Measurements from ENCODE around the gene ACOT8. TPM values are rescaled to one million over a fixed set of nuclear protein-coding genes. Genes with fewer than 3 reads are reported as not detected.

ACOT8 gene
- total and polyA plus RNA-seq, 10 of the 15 experiments (the other 5 are each of a cell fraction or from before 2014, with no cell fraction given) = 5.1 to 47.9 (median 31.8) TPM

GRCh38 chr20:45860560-45861220 is 3.5 kb upstream of the ACOT8 start:
- Histone ChIP-seq H3K4me2 (ENCODE audit: control insufficient read depth, insufficient read depth) (no peak overlapping the region), H3K9me3 (replicated peaks; ENCODE audit: control insufficient read depth, insufficient read depth, low read length) (no peaks in the 10 kb centered on the region), H3K27me3 (replicated peaks in 1 of 2; ENCODE audit: control insufficient read depth in 2 of 2, insufficient read depth in 2 of 2, low read length in 1 of 2) (no peaks in the 10 kb centered on the region), H2AFZ (ENCODE audit: control insufficient read depth, low read depth, low read length) (no peak overlapping the region), H3K9ac (ENCODE audit: control insufficient read depth, insufficient read depth, low read length) (no peak overlapping the region), H3K79me2 (ENCODE audit: control insufficient read depth, insufficient read depth, low read length) (peaks cover 15% of the 10 kb centered on the region), H3K4me1 (ENCODE audit: control insufficient read depth, insufficient read depth, low read length) (peaks cover 8% of the 10 kb centered on the region), H3K36me3 (ENCODE audit: control insufficient read depth in 2 of 2, insufficient read depth in 2 of 2, low read length in 1 of 2) (no peaks in the 10 kb centered on the region), H3K4me3 (no peak overlapping the region), H4K20me1 (ENCODE audit: control insufficient read depth, insufficient read depth) (no peaks in the 10 kb centered on the region), H3K27ac (ENCODE audit: control insufficient read depth, insufficient read depth) (no peak overlapping the region)
- ChIA-PET POLR2A (interaction anchor here (1.5 kb wide), 2 partner anchors 30 to 74 kb away, joined by 3 to 4 read pairs; partner anchors contain the start of gene PCIF1), SMC1A (ENCODE audit: uncharacterized antibody, unreplicated experiment) (no interaction called here), RAD21 (ENCODE audit: unreplicated experiment) (no interaction called here), CTCF (interaction anchor here (1.4 kb wide), 1 partner anchor 109 kb away, joined by 3 read pairs; no protein-coding TSS in a partner anchor)
- no peak for TF ChIP-seq CHD1 (IDR thresholded peaks at IDR 0.05; ENCODE audit: low read depth, low read length)
- TF ChIP-seq FOXK2 (IDR thresholded peaks at IDR 0.05) = no peak
- no peak for TF ChIP-seq RB1 (IDR thresholded peaks at IDR 0.05; ENCODE audit: borderline replicate concordance)
- TF ChIP-seq HDGF (IDR thresholded peaks at IDR 0.05) = no peak
- no peak for TF ChIP-seq BRCA1 (IDR thresholded peaks at IDR 0.05; ENCODE audit: low read depth, low read length)
- in situ Hi-C loops (cut with MboI) = no loop called here
- intact Hi-C loops (cut with micrococcal nuclease; ENCODE audit: unreplicated experiment) = no loop called here
- WGBS (ENCODE audit: insufficient coverage, insufficient replicate concordance, low lambda C conversion rate, missing lambda C conversion rate) = 85% methylated on average over 7 of the region's 7 CpGs
- ATAC-seq (no peak), DNase-seq (ENCODE audit: low read depth, low spot score) (no peak), FAIRE-seq (no peak)
- BruUV-seq (replicated peaks) = no TSS peak

GRCh38 chr20:45859916-45860315 is 2.7 kb upstream of the ACOT8 start:
- WGBS (ENCODE audit: insufficient coverage, insufficient replicate concordance, low lambda C conversion rate, missing lambda C conversion rate) = 99% methylated on average over 5 of the region's 5 CpGs
- intact Hi-C loops (cut with micrococcal nuclease; ENCODE audit: unreplicated experiment) = loop anchor here (5.0 kb wide), 1 partner anchor 48 kb away; the partner anchor contains the start of gene UBE2C
- CTCF ChIA-PET = interaction anchor here (1.4 kb wide), 1 partner anchor 110 kb away, joined by 3 read pairs; no protein-coding TSS in a partner anchor

More at GRCh38 chr20:45859916-45860315, 2.7 kb upstream of the ACOT8 start:
- POLR2A ChIA-PET = interaction anchor here (1.5 kb wide), 2 partner anchors 30 to 74 kb away, joined by 3 to 4 read pairs; partner anchors contain the start of gene PCIF1
- Histone ChIP-seq H2AFZ (ENCODE audit: control insufficient read depth, low read depth, low read length) (no peak overlapping the region), H3K9ac (ENCODE audit: control insufficient read depth, insufficient read depth, low read length) (no peak overlapping the region), H4K20me1 (ENCODE audit: control insufficient read depth, insufficient read depth) (no peaks in the 10 kb centered on the region), H3K4me3 (no peak overlapping the region), H3K36me3 (ENCODE audit: control insufficient read depth in 2 of 2, insufficient read depth in 2 of 2, low read length in 1 of 2) (no peaks in the 10 kb centered on the region), H3K27me3 (replicated peaks in 1 of 2; ENCODE audit: control insufficient read depth in 2 of 2, insufficient read depth in 2 of 2, low read length in 1 of 2) (no peaks in the 10 kb centered on the region), H3K27ac (ENCODE audit: control insufficient read depth, insufficient read depth) (no peak overlapping the region), H3K9me3 (replicated peaks; ENCODE audit: control insufficient read depth, insufficient read depth, low read length) (no peaks in the 10 kb centered on the region), H3K4me2 (ENCODE audit: control insufficient read depth, insufficient read depth) (no peak overlapping the region), H3K79me2 (ENCODE audit: control insufficient read depth, insufficient read depth, low read length) (peaks cover 19% of the 10 kb centered on the region), H3K4me1 (ENCODE audit: control insufficient read depth, insufficient read depth, low read length) (peaks cover 8% of the 10 kb centered on the region)
- DNase-seq (ENCODE audit: low read depth, low spot score) (no peak), ATAC-seq (no peak), FAIRE-seq (no peak)
- in situ Hi-C loops (cut with MboI) = no loop called here
- no peak for TF ChIP-seq TCF7 (IDR thresholded peaks at IDR 0.05; ENCODE audit: borderline replicate concordance)
- TF ChIP-seq TAF1 (IDR thresholded peaks at IDR 0.05; ENCODE audit: borderline replicate concordance, low read depth, low read length) = no peak
- TF ChIP-seq MXI1 (IDR thresholded peaks at IDR 0.05; ENCODE audit: low read depth, low read length) = no peak
- TF ChIP-seq IRF4 (IDR thresholded peaks at IDR 0.05; ENCODE audit: low read depth, low read length) = no peak
- TF ChIP-seq SKIL (IDR thresholded peaks at IDR 0.05; ENCODE audit: low read depth, poor library complexity, severe bottlenecking) = no peak
- TF ChIP-seq, protein P1, sequence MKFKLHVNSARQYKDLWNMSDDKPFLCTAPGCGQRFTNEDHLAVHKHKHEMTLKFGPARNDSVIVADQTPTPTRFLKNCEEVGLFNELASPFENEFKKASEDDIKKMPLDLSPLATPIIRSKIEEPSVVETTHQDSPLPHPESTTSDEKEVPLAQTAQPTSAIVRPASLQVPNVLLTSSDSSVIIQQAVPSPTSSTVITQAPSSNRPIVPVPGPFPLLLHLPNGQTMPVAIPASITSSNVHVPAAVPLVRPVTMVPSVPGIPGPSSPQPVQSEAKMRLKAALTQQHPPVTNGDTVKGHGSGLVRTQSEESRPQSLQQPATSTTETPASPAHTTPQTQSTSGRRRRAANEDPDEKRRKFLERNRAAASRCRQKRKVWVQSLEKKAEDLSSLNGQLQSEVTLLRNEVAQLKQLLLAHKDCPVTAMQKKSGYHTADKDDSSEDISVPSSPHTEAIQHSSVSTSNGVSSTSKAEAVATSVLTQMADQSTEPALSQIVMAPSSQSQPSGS (IDR thresholded peaks at IDR 0.05; ENCODE audit: low read length) = no peak
- no peak for TF ChIP-seq CREM (IDR thresholded peaks at IDR 0.05; ENCODE audit: low read depth)
- no peak for TF ChIP-seq BMI1 (IDR thresholded peaks at IDR 0.05; ENCODE audit: borderline replicate concordance)
- SMC1A ChIA-PET (ENCODE audit: uncharacterized antibody, unreplicated experiment) = interaction anchor here (0.5 kb wide), 1 partner anchor 60 kb away, joined by 3 read pairs; no protein-coding TSS in a partner anchor
- no TSS peak for BruUV-seq (replicated peaks)
- RAD21 ChIA-PET (ENCODE audit: unreplicated experiment) = no interaction called here

Measured in GM12878 (cell line).